ENCODE data around the gene NR0B2.
A peak's percentile ranks its signal among the peaks of the same experiment; 100 is the strongest.

Gene NR0B2

GRCh38 chr1:26936823-26937222 lies 23.0 kb upstream of the NR0B2 start:
- DNase-seq (ENCODE audit: low read depth in 2 of 2) = no peak

GRCh38 chr1:26932531-26932930 lies 18.8 kb upstream of the NR0B2 start:
- DNase-seq (ENCODE audit: low read depth in 2 of 2) = no peak

GRCh38 chr1:26923711-26924110 lies 9.9 kb upstream of the NR0B2 start:
- no peak for DNase-seq (ENCODE audit: low read depth in 2 of 2)

GRCh38 chr1:26922901-26923300 lies 9.1 kb upstream of the NR0B2 start:
- no peak for DNase-seq (ENCODE audit: low read depth in 2 of 2)

GRCh38 chr1:26922431-26922729 lies 8.6 kb upstream of the NR0B2 start:
- DNase-seq (ENCODE audit: low read depth in 2 of 2) = no peak

GRCh38 chr1:26921540-26922430 lies 8.0 kb upstream of the NR0B2 start, which contains the start of gene NUDC:
TSS of gene NUDC (plus strand) at chr1:26921743. CDS start at chr1:26921849, 106 bp downstream.
- peak; percentile 93 to 95 for DNase-seq (ENCODE audit: low read depth in 2 of 2)

- no peak for DNase-seq (ENCODE audit: low read depth in 2 of 2)
Measured at GRCh38 chr1:26921126-26921539, 7.4 kb upstream of the NR0B2 start.

- DNase-seq (ENCODE audit: low read depth in 2 of 2) = no peak
Measured at GRCh38 chr1:26915204-26915842, 1.5 kb upstream of the NR0B2 start.

GRCh38 chr1:26913389-26913753 lies 404 bp downstream of the NR0B2 start:
- no peak for DNase-seq (ENCODE audit: low read depth in 2 of 2)

GRCh38 chr1:26912147-26912490 lies 1.7 kb downstream of the NR0B2 start:
- no peak for DNase-seq (ENCODE audit: low read depth in 2 of 2)

- no peak for DNase-seq (ENCODE audit: low read depth in 2 of 2)
Measured at GRCh38 chr1:26911399-26912146, 2.2 kb downstream of the NR0B2 start.

GRCh38 chr1:26910343-26911160 lies 3.2 kb downstream of the NR0B2 start:
- DNase-seq (ENCODE audit: low read depth in 2 of 2) = no peak

GRCh38 chr1:26909951-26910342 lies 3.8 kb downstream of the NR0B2 start:
- DNase-seq (ENCODE audit: low read depth in 2 of 2) = no peak

- DNase-seq (ENCODE audit: low read depth in 2 of 2) = no peak
Measured at GRCh38 chr1:26907071-26907917, 6.5 kb downstream of the NR0B2 start.

GRCh38 chr1:26900815-26901511 lies 12.8 kb downstream of the NR0B2 start:
- no peak for DNase-seq (ENCODE audit: low read depth in 2 of 2)

GRCh38 chr1:26900001-26900814 lies 13.6 kb downstream of the NR0B2 start, which contains the start of gene GPATCH3:
TSS of gene GPATCH3 (minus strand) at chr1:26900467. CDS start at chr1:26900442, 25 bp downstream.
- peak; percentile 81 to 83 for DNase-seq (ENCODE audit: low read depth in 2 of 2)

- DNase-seq (ENCODE audit: low read depth in 2 of 2) = no peak
Measured at GRCh38 chr1:26897351-26897750, 16.4 kb downstream of the NR0B2 start.

GRCh38 chr1:26894263-26894662 lies 19.5 kb downstream of the NR0B2 start:
- DNase-seq (ENCODE audit: low read depth in 2 of 2) = no peak

GRCh38 chr1:26890467-26890796 lies 23.3 kb downstream of the NR0B2 start:
- DNase-seq (ENCODE audit: low read depth in 2 of 2) = no peak
